OCI-LY3 (cell line): Measurements from ENCODE around the gene SORBS1.

Experiments
- CTCF ChIP-seq: fragments of 200-600, 300-600 bp; sonication (generic); IDR thresholded peaks from 2 replicates; pipeline ENCODE4 v1.5.1; 2014; ENCODE audit warnings: antibody characterized with exemption, low read length, low read depth
- EZH2phosphoT487 ChIP-seq: fragments of 200-600 bp; shearing (Covaris generic); IDR thresholded peaks from 2 replicates; pipeline ENCODE4 v1.6.1; 2018; ENCODE audit warnings: antibody characterized with exemption, mixed run types, low read depth

DNA sequence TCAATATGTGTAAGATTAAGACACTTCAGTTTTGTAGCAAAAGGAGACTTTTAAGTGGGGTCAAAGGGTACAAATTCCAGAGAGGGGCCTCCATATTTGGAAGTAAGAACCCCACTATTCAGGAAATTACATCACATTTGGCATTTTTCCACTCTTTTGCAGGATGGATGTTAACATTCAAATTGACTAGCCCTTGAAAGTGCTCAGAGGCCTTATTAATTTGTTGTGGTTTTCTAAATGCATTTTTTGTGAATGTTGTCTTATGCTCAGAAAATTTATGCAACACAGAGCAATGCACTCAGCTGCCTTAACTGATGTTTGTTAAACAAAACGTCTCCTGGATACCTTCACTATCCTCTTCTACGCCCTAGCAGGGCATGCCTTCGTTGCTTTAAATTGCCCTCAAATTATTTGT is 219.4 kb downstream of the SORBS1 start:
- TF ChIP-seq CTCF (no peak), EZH2phosphoT487 (no peak)
